HG02840 (cell line): Measurements from ENCODE around the gene RELN.

Experiments used
- ATAC-seq: cut with Tn5 transposase; IDR thresholded peaks from one replicate; pipeline ENCODE4 v1.9.1; 2021; ENCODE audit warnings: mild to moderate bottlenecking, moderate library complexity, moderate number of reproducible peaks; ENCODE audit not compliant: unreplicated experiment, low FRiP score

The RELN gene

GRCh38 chr7:103991406-103991805 is 1.9 kb upstream of the RELN start:
- ATAC-seq, result no peak

- ATAC-seq, result no peak
These were observed 1.5 kb upstream of the RELN start for GRCh38 chr7:103990991-103991390.

DNA sequence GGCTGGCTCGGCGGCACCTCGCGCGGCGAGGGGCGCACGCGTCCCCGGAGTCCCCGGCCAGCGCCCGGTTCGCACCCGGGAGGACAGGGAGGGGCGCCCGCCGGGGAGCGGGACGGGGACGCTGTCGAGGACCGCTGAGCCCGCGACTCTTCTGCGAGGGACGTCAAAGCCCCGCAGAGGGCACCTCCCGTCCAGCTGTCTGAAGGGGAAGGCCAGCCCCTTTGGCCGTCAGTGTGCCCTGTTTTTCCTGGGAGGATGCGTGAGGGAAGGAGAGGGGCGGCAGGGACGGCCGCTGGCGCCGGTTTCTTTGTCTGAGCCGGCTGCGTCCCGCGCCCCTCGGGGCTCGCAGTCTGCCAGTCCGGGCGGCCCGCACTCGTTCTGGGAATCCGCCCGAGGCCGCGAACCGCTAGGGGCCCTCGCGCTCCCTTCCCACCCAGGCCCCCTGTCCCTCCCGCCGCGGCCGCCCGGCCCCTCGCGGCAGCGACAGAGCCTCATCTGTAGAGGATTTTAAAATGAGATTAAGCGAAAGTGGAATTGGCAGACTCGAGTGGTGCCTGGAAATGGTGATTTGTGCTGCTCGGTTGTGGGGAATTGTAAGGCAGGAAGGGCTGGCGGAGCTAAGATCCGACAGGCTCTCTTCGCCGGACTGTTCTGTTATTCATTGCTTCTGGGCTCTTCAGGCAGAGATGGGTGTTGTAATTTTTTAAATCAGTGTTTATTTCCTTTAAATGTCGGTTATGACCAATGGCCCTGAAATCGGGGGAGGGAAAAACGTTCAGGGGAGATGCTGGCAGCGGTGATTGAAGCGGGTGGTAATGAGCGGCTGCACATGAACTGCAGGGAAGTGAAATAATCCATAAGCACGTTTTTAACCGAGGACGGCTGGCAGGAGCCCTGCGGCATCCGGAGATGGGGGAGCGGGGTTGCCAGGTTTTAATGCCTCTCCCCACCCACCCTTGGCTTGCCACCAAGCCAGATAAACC is 618 bp upstream of the RELN start:
- no peak for ATAC-seq

DNA sequence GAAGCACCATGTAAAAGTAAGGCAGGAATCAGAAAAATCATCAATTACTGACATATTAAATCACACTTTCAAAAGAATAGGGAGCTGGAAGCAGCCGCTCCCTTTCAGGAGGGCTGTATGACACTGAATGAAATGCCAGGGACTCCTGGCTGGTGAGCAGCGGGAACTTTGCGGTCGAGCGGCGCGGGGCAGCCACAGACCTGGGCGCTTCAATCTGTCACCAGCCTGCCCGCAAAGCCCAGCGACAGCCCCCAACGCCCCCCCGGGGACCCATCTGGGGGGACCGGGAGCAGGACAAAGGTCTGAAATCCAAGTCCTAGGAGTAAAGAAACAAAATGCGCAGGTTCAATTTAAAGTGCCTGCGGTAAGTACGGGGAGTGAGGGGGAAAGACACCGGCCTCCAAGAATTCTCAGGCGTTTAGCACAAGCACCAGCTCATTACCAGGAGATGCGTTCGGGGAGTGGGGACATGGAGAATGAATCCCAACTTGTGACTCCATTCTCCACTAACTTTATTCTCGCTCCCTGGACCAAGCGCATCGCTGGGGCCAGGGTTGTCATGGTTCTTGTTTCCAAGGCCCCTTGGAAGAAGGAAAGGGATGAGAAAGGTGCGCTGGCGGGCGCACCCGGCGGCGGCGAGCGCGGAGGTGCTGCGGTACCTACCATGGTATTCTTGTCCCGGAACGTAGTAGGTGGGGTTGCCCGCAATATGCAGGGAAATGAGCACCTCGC is 824 bp downstream of the RELN start:
- ATAC-seq, result no peak

DNA sequence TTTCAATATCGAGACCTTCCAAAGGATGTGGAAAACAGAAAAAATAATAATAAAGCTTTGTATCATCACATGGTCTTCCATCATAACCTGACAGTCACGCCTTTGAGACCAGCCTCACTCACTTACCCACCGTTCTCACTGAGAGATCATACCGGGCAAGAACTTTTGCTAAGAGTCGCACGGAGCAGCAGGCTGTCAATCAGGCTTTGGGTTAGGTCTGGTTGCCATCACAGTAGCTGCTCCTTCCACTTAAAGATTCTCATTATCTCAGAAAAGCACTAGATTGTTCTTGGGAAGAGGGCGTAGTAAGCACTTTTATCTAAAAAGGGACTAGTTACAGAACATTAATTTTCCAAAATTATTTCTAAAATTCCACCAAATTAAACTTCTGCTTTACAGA is 2.0 kb downstream of the RELN start:
- ATAC-seq, result no peak

- no peak for ATAC-seq
These were observed 3.8 kb downstream of the RELN start for GRCh38 chr7:103985565-103986126.

DNA sequence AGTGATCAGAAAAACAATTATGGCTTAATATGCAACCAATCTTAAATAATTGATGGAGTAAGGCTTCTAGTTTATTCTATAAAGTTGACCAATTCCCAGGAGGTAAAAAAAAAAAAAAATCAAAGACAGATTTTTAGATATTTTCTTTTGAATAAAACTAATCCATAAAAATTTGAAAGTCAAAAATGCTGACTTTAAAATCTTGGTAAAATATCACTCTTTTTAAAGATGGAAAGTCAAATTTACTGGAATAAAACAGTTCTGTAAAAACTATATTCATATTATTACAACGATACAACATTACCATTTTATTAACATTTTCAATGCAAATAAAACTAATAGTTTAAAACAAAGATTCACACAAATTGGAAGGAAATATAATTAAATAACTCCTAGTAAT is 5.4 kb downstream of the RELN start:
- no peak for ATAC-seq

- no peak for ATAC-seq
These were observed 6.1 kb downstream of the RELN start for GRCh38 chr7:103983201-103983977.

- ATAC-seq, result no peak
These were observed 8.4 kb downstream of the RELN start for GRCh38 chr7:103981003-103981423.

DNA sequence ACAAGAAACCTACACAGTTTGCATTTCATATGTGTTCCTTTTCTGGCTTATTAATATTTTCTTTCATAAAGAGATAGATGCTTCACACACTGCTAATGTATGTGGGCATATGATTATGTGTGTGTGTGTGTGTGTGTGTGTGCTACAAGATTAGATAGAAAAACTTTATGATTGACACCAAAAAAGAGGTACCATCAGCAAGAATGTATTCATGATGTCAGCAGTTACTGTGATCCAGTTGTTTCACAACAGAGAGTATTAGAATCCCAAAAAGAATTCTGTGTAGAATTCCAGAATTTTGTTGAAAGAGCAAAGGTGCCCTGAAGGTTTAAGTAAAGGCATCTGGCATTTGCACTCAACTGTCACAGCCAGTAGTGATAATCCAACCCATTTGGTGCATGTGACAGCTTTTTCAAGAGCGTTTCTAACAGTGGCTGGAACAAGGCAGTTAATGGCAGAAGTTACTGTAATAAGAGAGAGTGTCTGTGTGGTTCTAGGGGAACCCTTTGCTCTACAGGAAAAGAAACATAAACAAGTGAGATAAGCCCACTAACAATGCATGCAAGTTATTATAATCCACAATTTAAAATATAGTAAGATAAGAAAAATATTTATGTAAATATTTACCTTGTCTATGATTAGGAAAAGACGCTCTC is 16.6 kb downstream of the RELN start:
- no peak for ATAC-seq

GRCh38 chr7:103967401-103967800 is 22.1 kb downstream of the RELN start:
- ATAC-seq, result no peak

GRCh38 chr7:103966593-103967277 is 22.7 kb downstream of the RELN start:
- no peak for ATAC-seq

GRCh38 chr7:103964269-103964668 is 25.2 kb downstream of the RELN start:
- ATAC-seq, result no peak

DNA sequence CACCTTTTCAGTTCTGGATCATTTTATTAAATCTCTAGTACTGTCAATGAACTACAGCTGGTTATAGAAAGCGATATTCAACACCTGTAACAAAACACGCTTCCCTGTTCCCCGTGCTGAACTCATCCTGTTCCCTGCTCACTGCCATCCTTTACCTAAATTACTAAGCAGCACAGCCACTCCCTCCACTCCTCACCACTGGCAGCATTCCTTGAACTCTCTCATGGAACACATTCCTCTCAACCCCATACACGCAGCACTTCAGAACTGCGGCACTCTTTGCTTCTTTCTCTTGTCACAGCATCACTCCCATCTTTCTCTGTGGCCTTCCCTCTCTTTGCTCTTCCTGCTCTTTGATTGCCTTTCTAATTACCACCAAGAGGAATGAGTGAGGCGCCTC is 27.4 kb downstream of the RELN start:
- no peak for ATAC-seq

DNA sequence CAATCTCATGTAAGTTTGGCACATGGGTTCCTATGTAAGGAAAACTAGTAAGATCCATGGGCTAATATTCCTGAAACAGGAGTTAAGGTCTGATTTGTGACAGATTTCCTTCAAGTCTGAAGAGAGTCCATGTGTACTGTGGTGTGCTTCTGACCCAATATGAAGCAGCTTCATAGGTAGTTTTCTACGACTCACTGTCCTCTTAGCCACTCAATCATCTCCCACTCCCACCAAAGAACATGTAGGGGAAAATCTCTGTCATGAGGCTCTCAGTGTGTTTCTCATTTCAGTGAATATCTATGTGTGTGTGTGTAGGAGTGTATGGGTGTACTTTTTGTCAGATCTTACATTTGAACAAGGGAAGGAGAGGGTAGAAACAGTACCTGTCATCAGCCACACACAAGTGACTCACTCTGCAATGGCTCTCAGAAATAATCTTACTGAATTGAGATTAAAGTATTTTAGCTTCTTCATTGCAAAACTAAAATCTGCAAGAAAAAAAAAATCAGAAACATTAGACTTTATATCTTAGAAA is 31.1 kb downstream of the RELN start:
- no peak for ATAC-seq

- no peak for ATAC-seq
These were observed 33.5 kb downstream of the RELN start for GRCh38 chr7:103955985-103956384.

DNA sequence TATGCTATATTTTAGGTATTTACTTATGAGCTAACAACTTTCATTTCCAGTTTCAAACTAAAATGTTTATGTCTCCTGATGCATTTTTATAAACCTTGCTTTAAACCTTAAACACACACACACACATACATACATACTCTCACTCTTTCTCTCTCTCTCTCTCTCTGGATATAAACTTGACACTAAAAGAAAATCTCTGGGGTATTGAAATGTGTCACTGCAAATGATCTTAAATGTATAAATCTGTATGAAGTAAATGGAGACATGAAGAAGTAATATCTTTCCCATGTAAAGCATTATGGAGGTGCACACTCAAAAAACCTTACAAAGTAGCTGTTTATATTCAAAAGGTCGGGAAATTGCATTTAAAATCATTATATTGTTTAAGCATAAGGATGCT is 37.0 kb downstream of the RELN start:
- no peak for ATAC-seq

DNA sequence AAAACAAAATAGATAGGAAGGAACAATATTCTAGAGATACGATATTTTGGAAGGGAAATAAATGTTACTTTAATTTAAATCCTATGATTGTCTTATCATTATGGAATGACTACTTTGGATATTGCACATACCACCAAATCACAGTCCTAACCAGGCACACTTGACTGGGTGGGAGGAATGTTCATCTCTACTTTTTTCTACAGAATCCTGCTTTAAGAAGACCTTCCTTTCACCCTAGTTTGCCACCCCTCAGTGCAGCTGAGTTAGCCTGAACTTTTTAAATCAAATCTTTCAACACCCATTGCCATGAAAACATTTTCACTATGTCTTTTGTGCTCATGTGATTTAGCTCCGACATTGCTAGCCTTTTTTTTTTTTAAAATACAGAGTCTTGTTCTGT is 38.1 kb downstream of the RELN start:
- no peak for ATAC-seq

GRCh38 chr7:103949374-103949773 is 40.1 kb downstream of the RELN start:
- no peak for ATAC-seq
